ENCODE data around the gene MICA.

Gene MICA

GRCh38 chr6:31356216-31356945 lies 47.0 kb upstream of the MICA start:
- Histone ChIP-seq H3K14ac (ENCODE audit: low read length) (no peak overlapping the region), H3K9me3 (ENCODE audit: insufficient read depth, low read depth, low read length) (no peaks in the 10 kb centered on the region), H3K4me2 (ENCODE audit: low read length) (peak overlapping the region; percentile 98), H3K23ac (ENCODE audit: low read length) (no peak overlapping the region), H3K18ac (ENCODE audit: low read length) (no peak overlapping the region), H4K8ac (ENCODE audit: low read depth, low read length) (no peak overlapping the region), H3K9ac (ENCODE audit: low read length) (no peak overlapping the region), H2BK120ac (ENCODE audit: insufficient read depth, low read length, poor library complexity) (no peak overlapping the region), H3K4me3 (ENCODE audit: low read depth, low read length) (peak overlapping the region; percentile 73), H2AFZ (ENCODE audit: insufficient read depth, low read length, poor library complexity) (peak overlapping the region; percentile 71), H4K91ac (ENCODE audit: low read depth, low read length) (no peak overlapping the region), H3K79me1 (ENCODE audit: low read length) (no peaks in the 10 kb centered on the region), H3K36me3 (ENCODE audit: control insufficient read depth in 1 of 2, insufficient read depth in 2 of 2, low read length in 2 of 2) (no peaks in the 10 kb centered on the region), H3K4ac (ENCODE audit: low read depth, low read length) (no peak overlapping the region), H4K12ac (ENCODE audit: low read depth, low read length) (no peak overlapping the region), H3K79me2 (ENCODE audit: control insufficient read depth, insufficient read depth, low read length, poor library complexity) (no peaks in the 10 kb centered on the region), H2BK12ac (ENCODE audit: low read length) (no peak overlapping the region), H2BK5ac (ENCODE audit: low read depth, low read length, poor library complexity) (no peak overlapping the region), H3K27ac (ENCODE audit: low read depth, low read length) (no peak overlapping the region), H3K27me3 (ENCODE audit: insufficient read depth, low read length) (peaks cover 11% of the 10 kb centered on the region), H3K4me1 (ENCODE audit: control insufficient read depth in 1 of 2, insufficient read depth in 2 of 2, low read length in 2 of 2) (peaks cover 0 to 4% of the 10 kb centered on the region in 2 experiments), H2AK5ac (ENCODE audit: low read length) (no peak overlapping the region)
- WGBS (ENCODE audit: extremely low coverage, insufficient coverage, insufficient read length) = no CpG with 5 or more reads among the region's 83 CpGs
- peak; percentile 6 to 25 for DNase-seq

GRCh38 chr6:31356946-31357466 lies 46.4 kb upstream of the MICA start, which contains the start of gene HLA-B:
Gene HLA-B, minus strand, starts transcription at chr6:31357179. Its CDS starts 21 bp downstream, at chr6:31357158.
- H3K9ac ChIP-seq (ENCODE audit: low read length) = no peak within 1 kb of the TSS
- no peak within 1 kb of the TSS for H4K91ac ChIP-seq (ENCODE audit: low read depth, low read length)
- no peak within 1 kb of the TSS for H3K27ac ChIP-seq (ENCODE audit: low read depth, low read length)
- no peak within 1 kb of the TSS for H2BK120ac ChIP-seq (ENCODE audit: insufficient read depth, low read length, poor library complexity)
- no peaks in the 10 kb centered on the region for H3K79me2 ChIP-seq (ENCODE audit: control insufficient read depth, insufficient read depth, low read length, poor library complexity)
- no peak within 1 kb of the TSS for H4K8ac ChIP-seq (ENCODE audit: low read depth, low read length)
- no peak within 1 kb of the TSS for H2BK5ac ChIP-seq (ENCODE audit: low read depth, low read length, poor library complexity)
- H4K12ac ChIP-seq (ENCODE audit: low read depth, low read length) = no peak within 1 kb of the TSS
- no peak within 1 kb of the TSS for H3K18ac ChIP-seq (ENCODE audit: low read length)
- H3K27me3 ChIP-seq (ENCODE audit: insufficient read depth, low read length) = peaks cover 11% of the 10 kb centered on the region
- H3K9me3 ChIP-seq (ENCODE audit: insufficient read depth, low read depth, low read length) = no peaks in the 10 kb centered on the region
- H3K4me2 ChIP-seq (ENCODE audit: low read length) = peak within 1 kb of the TSS; percentile 98
- DNase-seq = peak; percentile 41 to 64
- H3K23ac ChIP-seq (ENCODE audit: low read length) = no peak within 1 kb of the TSS
- H2AFZ ChIP-seq (ENCODE audit: insufficient read depth, low read length, poor library complexity) = peak within 1 kb of the TSS; percentile 71
- no peaks in the 10 kb centered on the region for H3K36me3 ChIP-seq (ENCODE audit: control insufficient read depth in 1 of 2, insufficient read depth in 2 of 2, low read length in 2 of 2)
- H3K4me1 ChIP-seq (ENCODE audit: control insufficient read depth in 1 of 2, insufficient read depth in 2 of 2, low read length in 2 of 2) = peaks cover 0 to 4% of the 10 kb centered on the region in 2 experiments
- WGBS (ENCODE audit: extremely low coverage, insufficient coverage, insufficient read length) = no CpG with 5 or more reads among the region's 39 CpGs
- H3K4me3 ChIP-seq (ENCODE audit: low read depth, low read length) = peak within 1 kb of the TSS; percentile 73
- no peaks in the 10 kb centered on the region for H3K79me1 ChIP-seq (ENCODE audit: low read length)
- H2BK12ac ChIP-seq (ENCODE audit: low read length) = no peak within 1 kb of the TSS
- H3K4ac ChIP-seq (ENCODE audit: low read depth, low read length) = no peak within 1 kb of the TSS
- H3K14ac ChIP-seq (ENCODE audit: low read length) = no peak within 1 kb of the TSS
- no peak within 1 kb of the TSS for H2AK5ac ChIP-seq (ENCODE audit: low read length)

- H4K12ac ChIP-seq (ENCODE audit: low read depth, low read length) = no peak overlapping the region
- no peaks in the 10 kb centered on the region for H3K36me3 ChIP-seq (ENCODE audit: control insufficient read depth in 1 of 2, insufficient read depth in 2 of 2, low read length in 2 of 2)
- DNase-seq = no peak
- H4K91ac ChIP-seq (ENCODE audit: low read depth, low read length) = no peak overlapping the region
- H2AFZ ChIP-seq (ENCODE audit: insufficient read depth, low read length, poor library complexity) = no peak overlapping the region
- no CpG with 5 or more reads among the region's 6 CpGs for WGBS (ENCODE audit: extremely low coverage, insufficient coverage, insufficient read length)
- no peaks in the 10 kb centered on the region for H3K79me2 ChIP-seq (ENCODE audit: control insufficient read depth, insufficient read depth, low read length, poor library complexity)
- no peak overlapping the region for H4K8ac ChIP-seq (ENCODE audit: low read depth, low read length)
- H3K14ac ChIP-seq (ENCODE audit: low read length) = no peak overlapping the region
- H3K4me2 ChIP-seq (ENCODE audit: low read length) = no peak overlapping the region
- no peak overlapping the region for H3K18ac ChIP-seq (ENCODE audit: low read length)
- H3K27me3 ChIP-seq (ENCODE audit: insufficient read depth, low read length) = peaks cover 11% of the 10 kb centered on the region
- H2BK5ac ChIP-seq (ENCODE audit: low read depth, low read length, poor library complexity) = no peak overlapping the region
- no peak overlapping the region for H2AK5ac ChIP-seq (ENCODE audit: low read length)
- no peak overlapping the region for H3K4me3 ChIP-seq (ENCODE audit: low read depth, low read length)
- no peak overlapping the region for H3K9ac ChIP-seq (ENCODE audit: low read length)
- no peaks in the 10 kb centered on the region for H3K9me3 ChIP-seq (ENCODE audit: insufficient read depth, low read depth, low read length)
- H3K23ac ChIP-seq (ENCODE audit: low read length) = no peak overlapping the region
- no peak overlapping the region for H3K27ac ChIP-seq (ENCODE audit: low read depth, low read length)
- no peak overlapping the region for H3K4ac ChIP-seq (ENCODE audit: low read depth, low read length)
- H3K79me1 ChIP-seq (ENCODE audit: low read length) = no peaks in the 10 kb centered on the region
- no peak overlapping the region for H2BK120ac ChIP-seq (ENCODE audit: insufficient read depth, low read length, poor library complexity)
- H3K4me1 ChIP-seq (ENCODE audit: control insufficient read depth in 1 of 2, insufficient read depth in 2 of 2, low read length in 2 of 2) = peaks cover 0 to 4% of the 10 kb centered on the region in 2 experiments
- H2BK12ac ChIP-seq (ENCODE audit: low read length) = no peak overlapping the region
Observed at GRCh38 chr6:31357886-31358285, 45.5 kb upstream of the MICA start.

- Histone ChIP-seq H3K36me3 (ENCODE audit: control insufficient read depth in 1 of 2, insufficient read depth in 2 of 2, low read length in 2 of 2) (no peaks in the 10 kb centered on the region), H4K8ac (ENCODE audit: low read depth, low read length) (no peak overlapping the region), H3K79me1 (ENCODE audit: low read length) (no peaks in the 10 kb centered on the region), H4K12ac (ENCODE audit: low read depth, low read length) (no peak overlapping the region), H3K18ac (ENCODE audit: low read length) (no peak overlapping the region), H2BK5ac (ENCODE audit: low read depth, low read length, poor library complexity) (no peak overlapping the region), H3K27me3 (ENCODE audit: insufficient read depth, low read length) (peaks cover 11% of the 10 kb centered on the region), H3K4me2 (ENCODE audit: low read length) (no peak overlapping the region), H3K4me1 (ENCODE audit: control insufficient read depth in 1 of 2, insufficient read depth in 2 of 2, low read length in 2 of 2) (peaks cover 0 to 4% of the 10 kb centered on the region in 2 experiments), H2AK5ac (ENCODE audit: low read length) (no peak overlapping the region), H3K14ac (ENCODE audit: low read length) (no peak overlapping the region), H2AFZ (ENCODE audit: insufficient read depth, low read length, poor library complexity) (no peak overlapping the region), H3K9ac (ENCODE audit: low read length) (no peak overlapping the region), H2BK12ac (ENCODE audit: low read length) (no peak overlapping the region), H4K91ac (ENCODE audit: low read depth, low read length) (no peak overlapping the region), H2BK120ac (ENCODE audit: insufficient read depth, low read length, poor library complexity) (no peak overlapping the region), H3K23ac (ENCODE audit: low read length) (no peak overlapping the region), H3K27ac (ENCODE audit: low read depth, low read length) (no peak overlapping the region), H3K79me2 (ENCODE audit: control insufficient read depth, insufficient read depth, low read length, poor library complexity) (no peaks in the 10 kb centered on the region), H3K4me3 (ENCODE audit: low read depth, low read length) (no peak overlapping the region), H3K9me3 (ENCODE audit: insufficient read depth, low read depth, low read length) (no peaks in the 10 kb centered on the region), H3K4ac (ENCODE audit: low read depth, low read length) (no peak overlapping the region)
- no peak for DNase-seq
- WGBS (ENCODE audit: extremely low coverage, insufficient coverage, insufficient read length) = no CpG with 5 or more reads among the region's 4 CpGs
Observed at GRCh38 chr6:31358302-31358701, 45.1 kb upstream of the MICA start.
